GM18499 (cell line): ENCODE results near the gene SOX5.

Source experiments
- ATAC-seq: cut with Tn5 transposase; IDR thresholded peaks from one replicate; pipeline ENCODE4 v1.9.1; 2021; ENCODE audit warnings: moderate number of reproducible peaks; ENCODE audit not compliant: insufficient read depth, unreplicated experiment

The SOX5 gene

DNA sequence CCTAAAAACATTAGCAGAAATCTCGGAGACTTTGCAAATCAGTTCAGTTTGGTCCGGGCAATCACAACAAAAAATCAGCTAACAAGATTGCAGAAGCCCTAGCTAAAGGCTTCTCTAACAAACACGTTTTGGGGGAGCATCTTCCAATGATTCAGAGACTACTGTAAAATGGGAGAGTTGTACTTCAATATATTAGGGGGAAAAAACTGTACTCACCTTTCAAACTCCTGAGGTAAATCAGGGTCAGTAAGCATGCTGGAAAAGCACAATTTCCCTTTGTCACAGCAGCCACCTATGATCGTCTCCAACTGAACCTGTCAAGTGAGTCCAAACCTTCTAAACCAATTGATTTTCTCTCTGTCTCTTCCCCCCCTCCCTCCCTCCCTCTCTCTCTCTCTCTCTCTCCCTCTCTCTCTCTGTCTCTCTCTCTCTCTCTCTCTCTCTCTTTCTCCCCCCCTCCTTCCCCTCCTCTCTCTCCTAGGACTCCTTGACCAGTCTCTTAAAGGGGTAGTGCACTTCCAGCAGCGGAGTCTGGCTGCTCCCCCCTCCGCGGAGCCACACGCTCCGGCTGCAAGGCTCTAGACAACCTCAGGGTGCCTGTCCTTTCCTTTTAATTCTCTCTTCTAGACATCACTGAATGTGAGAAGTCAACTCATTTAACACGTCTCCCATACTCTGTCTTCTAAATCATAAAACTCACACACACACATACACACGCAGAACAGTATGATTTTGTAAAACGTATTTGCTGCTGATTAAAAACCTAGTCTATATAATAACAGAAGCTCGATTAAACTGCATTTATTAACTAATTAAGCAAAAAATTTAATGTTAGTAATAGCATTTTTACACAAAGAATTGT lies at the start of gene SOX5:
Gene SOX5, minus strand, starts transcription at position 323 of the 862 bp plus-strand sequence. Its CDS starts 69 bp downstream, at position 254.
- no peak for ATAC-seq

DNA sequence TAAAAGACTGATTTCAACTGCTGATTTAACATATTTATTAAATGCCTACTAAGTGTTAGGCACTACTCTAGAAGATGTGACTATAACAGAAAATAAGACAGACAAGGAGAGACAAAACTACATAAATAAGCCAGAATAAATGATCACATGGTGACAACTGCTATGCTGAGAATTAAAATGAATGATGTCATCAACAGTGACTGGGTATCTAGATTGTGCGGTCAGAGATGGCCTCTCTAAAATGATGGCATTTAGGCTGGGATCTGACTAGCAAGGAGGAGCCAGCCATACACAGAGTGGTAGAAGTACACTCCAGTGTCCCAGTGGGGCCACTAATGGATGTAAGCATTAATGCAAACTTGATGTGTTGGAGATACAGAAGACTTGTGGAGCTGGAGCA lies 37.6 kb upstream of the SOX5 start:
- no peak for ATAC-seq

DNA sequence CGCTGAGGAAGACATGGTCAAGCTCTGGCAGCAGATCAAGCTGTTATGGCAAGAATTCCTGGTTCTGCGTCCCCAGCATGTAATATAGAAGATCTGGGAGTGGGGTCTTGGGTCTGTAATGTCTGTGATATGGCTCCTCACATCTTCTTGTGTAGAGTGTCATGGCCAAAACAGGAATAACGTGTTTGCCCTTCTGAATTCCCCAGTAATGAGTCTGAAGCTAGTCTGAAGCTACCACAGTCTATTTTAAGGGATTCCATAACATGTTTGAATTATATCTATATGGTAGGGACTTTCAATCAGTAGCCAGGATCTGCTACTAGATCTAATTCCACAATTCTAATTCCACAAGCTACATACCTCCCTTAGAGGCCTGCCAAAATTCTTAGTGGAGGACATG lies 31.4 kb upstream of the SOX5 start:
- no peak for ATAC-seq

DNA sequence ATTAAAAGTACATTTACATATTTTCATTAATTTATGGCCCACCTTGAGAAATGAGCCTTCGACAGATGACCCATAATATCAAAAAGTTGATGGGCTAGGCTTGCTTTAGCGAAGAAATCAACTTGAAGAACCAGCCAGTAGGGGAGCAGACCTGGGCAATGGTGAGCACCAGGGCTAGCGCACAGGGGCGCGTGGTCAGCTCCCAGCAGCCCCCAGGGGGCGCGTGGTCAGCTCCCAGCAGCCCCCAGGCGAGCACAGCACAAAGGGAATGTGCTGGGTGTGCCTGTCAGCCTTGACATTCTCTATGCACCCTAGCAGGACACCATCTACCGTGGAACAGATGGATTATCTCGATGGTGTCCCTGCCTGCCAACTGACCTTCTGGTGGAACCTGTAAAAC lies 15.3 kb upstream of the SOX5 start:
- ATAC-seq: no peak

DNA sequence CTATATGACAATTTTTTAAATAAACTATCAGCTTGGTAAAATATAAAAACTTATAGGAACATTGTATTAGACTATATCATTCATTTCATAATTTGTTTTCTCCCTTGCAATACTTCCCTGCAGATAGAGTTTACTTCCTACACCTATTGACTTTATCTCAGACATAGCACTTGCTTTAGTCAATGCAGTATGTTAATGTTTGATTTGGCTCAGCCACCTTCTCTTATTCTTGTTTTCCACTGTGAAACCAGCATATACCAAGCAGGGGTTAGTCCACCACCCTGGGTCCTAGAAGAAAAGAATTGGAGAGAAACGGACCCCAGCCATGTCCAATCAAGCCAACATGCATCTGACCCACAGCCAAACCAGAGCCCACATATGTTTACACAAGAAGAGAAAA lies 10.4 kb upstream of the SOX5 start:
- ATAC-seq: no peak

DNA sequence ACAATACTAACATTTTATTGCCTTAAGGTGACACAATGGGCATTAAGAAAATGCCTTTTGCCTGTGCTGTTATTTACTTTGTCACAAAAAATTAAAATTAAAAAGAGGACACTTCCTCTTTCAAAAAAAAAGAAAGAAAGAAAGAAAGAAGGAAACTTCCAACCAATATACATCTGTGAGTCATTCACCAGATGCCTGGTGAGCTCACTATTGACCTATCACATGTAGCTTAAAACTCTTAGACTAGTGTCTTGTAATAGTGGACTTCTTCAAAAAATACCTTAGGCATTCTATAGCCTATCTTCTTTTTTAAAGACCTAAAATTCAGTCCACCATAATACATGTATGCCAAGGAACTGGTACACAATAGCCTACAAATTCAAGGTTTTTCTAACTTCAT lies 4.9 kb upstream of the SOX5 start:
- no peak for ATAC-seq

DNA sequence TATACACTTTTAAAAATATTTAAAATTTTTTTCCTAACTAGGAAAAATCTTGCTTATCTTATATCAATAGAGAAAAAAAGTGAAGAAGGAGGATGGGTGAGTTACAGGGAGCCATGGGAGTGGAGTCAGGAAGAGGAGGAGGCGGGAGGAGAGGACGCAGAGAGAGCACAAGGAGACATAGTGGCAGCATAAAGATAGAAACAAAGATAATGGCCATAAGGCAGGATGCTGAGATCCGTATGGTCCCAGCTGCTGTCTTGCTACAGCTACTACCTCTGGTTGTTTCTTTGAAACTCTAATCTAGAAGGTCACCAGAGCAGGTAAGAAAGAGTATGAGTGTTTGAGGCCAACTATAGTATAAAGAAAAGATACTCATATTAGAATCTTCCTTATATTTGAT lies 2.6 kb upstream of the SOX5 start:
- no peak for ATAC-seq

DNA sequence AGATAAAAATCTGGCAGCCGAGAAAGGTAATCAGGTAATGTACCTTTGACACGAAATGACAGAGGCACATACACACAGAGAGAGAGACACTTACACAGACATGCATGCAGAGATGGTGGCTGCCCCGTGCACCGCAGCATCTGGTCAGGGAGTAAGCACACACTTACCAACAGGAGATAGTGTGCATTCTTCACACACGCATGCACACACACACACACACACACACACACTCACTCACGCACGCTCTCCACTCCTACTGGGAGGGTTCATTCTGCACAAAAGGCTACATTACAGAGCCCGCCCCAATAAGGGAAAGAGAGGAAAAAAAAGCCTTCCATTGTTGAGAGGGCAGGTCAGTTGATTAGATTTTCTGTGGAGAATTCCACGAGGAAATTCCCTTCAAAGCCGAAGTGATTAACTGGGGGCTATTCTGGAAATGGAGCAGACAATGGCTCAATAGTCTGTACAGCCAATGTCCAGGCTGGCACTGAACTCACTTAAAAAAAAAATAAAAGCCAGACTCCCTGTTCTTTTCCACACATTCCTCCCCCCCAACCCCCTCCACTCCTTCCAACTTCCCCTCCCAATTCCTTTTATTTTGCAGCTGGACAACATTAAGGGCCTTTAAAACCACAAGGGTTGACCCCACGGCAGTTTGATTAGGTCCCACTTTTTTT lies 1.4 kb upstream of the SOX5 start:
- ATAC-seq: no peak

DNA sequence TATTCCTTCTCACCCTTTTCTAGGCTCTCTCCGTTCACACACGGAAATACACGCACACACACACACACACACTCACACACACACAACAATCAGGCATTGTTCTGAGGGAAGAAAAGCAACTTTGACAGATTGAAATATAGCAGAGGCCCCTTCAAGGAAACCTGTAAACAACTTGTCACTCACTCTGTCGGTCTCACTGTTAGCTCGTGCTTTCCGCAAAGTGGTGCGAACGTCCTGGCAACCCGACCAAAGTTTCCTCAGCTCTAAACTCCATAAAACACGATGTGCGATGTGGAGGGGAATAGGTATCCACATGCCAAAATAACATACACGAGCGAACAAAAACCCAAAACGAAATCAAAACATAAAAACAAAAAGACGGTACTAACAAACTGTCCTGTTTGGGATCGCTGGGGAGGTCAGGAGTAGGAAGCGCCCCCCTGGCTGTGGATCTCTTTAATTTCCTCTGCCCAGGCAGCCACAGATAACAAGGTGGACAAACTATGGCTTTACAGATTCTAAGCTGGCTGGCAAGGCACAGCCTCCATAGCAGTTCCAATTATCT lies 822 bp upstream of the SOX5 start:
- no peak for ATAC-seq

DNA sequence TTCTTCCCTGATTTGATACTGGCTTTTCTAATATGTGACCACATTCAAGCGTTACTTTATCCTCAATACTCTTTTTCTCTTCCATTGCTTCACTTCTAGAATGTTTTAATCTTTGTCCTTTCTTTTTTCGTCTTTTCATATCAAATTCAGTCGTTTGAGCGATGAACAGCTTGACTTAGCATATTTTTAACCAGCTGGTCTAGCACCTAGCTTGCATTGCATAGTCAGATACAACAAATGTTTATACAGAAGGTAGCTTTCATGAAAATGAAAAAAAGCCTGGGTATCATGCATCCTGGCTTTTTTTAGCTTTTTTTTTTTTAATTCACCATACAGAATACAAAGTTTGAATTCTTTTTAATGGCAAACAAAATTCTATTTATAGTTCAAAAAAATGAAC lies 1.2 kb downstream of the SOX5 start:
- no peak for ATAC-seq

DNA sequence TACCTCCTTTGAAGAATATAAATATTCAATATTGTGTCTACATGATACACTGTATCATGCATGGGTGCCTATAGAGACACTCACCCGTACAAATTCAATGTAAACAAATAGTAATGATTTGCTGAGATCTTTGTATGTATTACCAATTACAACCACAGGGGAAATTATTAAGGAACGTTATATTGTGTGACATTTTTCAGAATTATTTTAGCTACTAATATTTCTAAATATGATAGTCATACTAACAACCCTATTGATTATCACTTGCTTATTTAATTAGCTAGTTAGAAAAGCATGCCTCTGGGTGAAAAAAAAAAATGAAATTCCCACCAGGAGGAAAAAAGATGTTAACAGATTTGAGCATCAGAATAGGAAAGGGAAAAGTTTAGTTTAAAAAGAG lies 2.1 kb downstream of the SOX5 start:
- no peak for ATAC-seq

DNA sequence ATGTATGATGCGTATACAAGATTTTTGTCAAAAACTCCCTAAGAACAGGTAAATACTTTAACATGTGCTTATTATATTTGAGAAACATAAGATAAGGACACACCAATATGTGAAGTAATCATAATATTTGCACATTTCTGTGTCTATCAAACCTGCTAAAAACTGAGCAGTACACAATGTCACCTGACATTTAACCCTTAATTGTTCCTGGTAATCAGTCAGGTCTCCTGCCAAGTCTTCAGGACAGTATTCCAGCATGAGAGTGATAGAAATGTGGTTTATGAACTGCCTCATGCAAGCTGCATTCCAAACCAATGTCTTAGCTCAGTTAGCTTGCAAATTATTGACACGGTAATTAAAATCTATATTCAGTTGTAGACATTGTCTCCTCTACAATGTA lies 4.2 kb downstream of the SOX5 start:
- ATAC-seq: no peak

DNA sequence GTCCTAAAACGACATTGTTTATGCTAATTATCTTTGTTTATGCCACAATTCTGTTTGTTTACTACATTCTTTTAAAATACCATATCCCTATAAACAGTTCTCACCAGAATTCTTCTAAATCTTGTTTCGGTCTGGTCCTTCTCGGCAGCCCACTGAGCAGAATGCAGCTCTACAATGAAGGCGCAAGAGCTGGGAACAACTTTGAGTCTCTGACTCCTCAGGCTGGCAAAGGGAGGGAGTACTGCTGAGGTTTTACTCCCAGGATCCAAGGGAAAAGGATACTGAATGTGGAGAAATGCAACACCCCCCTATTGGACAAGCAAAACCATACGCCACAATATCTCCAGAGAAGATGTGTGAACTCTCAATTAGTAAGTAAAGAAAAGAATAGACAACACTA lies 5.4 kb downstream of the SOX5 start:
- no peak for ATAC-seq

DNA sequence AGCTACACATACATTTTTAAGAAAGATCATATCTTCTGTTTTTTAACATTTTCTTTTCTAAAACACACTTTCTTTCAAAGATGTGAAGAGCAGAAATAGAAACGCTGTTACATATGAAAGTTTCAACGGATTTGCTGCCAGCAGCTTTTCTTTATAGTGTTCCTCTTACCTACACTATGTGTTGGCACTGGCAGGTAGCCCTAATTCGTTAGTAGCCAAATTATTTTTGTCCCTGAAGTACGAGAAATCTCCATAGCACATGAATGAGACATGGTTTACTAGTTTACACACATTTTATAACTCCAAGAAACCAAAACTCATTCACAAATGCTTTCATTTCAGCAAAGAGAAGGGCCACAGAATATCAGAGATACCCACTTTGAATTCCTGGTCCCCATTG lies 6.6 kb downstream of the SOX5 start:
- no peak for ATAC-seq

DNA sequence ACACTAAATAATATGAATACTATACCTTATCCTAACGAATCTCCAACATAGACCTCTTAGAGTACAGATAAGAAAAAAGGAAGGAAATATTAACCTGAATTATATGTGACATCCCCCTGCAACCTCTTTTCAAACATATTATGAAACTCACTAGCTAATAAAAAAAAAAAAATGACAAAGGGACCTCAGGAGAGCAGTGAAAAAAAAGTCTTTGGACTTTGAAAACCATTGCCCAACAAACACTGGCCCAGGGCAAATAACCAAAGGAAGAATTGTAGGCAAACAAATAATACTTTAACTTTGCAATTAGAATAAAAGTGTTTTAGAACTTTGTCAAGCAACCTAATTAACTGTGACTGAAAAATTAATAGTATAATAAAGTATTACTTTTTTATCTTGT lies 7.7 kb downstream of the SOX5 start:
- no peak for ATAC-seq

DNA sequence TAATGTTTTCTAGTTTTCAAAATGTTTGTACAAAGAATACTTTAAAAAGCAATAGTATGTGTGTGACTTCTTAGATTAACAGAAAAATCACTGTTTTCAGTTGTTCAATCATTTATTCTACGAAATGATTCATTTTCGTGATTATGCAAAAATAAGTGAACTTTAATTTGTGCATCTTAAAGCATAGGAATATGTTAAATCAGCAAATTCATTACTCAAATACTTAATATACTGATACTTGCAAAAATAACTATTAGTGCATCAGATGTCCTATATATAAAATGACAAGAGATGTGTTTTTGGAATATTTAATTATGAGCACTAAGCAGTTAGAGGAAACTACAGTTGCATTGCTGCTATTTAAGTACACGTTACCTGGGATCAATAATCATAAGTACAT lies 11.0 kb downstream of the SOX5 start:
- ATAC-seq: no peak

DNA sequence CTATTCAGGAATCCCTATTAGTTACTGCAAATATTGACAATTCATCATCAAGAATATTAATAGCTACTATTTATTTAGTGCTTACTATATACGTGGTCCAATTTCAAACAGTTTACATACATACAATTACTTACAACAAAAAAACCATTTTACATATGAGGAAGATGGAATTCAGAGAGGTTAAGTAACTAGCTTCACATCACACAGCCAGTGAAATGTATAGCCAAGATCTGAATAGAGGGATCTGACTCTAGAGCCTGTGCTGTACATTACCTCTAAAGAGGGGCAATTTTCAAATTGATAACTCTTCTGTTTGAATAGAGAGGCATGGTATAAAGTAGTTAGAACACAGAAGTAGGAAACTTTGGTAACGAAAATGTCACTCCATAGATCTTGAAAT lies 18.3 kb downstream of the SOX5 start:
- ATAC-seq: no peak

DNA sequence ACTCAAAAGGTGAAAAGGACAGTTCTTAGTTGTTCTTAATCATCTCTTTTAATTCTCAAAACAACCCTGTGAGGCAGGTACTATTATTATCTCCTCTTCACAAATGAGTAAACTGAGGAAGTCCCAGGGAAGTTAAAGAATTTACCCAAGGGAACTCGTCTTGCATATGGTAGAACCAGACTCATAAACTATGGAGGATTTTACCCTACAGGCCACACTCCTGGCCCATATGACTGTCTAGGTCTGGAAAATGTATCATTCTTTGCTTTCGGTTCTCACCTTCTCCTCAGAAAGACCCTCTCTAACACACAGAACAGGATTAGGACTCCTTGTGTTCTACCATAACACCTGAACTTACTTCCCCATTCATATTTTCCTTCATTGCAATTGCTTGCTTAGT lies 18.9 kb downstream of the SOX5 start:
- ATAC-seq: no peak

DNA sequence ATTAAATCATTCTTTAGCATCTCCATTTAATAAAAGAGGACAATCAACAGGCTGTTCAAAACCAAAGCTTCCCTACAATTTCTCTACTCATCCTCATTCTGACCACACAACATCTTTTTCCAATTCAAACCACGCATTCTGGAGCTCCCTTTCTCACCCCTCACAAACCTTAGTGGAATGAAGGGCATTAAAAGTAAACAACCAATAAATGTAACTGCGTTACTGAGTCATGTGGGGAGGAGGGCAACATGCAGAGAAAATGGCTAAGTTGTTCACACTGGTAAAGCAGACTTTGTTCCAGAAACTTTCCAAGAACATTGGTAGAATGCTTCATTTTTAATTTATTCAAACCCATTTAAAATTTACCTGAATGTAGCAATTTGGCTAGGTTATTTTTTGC lies 19.6 kb downstream of the SOX5 start:
- ATAC-seq: no peak

DNA sequence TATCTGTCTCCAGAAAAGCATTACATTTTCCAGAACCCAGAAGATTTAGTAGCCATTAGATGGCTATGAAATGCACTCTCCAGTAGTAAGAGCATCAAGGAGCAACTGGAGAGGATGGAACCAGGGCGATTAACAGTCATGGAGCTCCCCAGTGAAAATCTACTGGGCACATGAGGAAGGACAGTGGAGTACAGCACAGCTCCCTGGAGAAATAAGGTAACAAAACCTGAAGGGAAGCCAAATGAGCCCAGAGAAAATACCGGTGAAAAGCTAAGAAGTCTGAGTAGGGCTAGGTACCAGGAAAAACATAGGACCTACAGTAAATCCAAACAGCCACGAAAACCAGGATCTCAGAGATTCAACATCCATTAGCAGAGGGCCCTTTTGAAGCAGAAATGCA lies 21.6 kb downstream of the SOX5 start:
- no peak for ATAC-seq

DNA sequence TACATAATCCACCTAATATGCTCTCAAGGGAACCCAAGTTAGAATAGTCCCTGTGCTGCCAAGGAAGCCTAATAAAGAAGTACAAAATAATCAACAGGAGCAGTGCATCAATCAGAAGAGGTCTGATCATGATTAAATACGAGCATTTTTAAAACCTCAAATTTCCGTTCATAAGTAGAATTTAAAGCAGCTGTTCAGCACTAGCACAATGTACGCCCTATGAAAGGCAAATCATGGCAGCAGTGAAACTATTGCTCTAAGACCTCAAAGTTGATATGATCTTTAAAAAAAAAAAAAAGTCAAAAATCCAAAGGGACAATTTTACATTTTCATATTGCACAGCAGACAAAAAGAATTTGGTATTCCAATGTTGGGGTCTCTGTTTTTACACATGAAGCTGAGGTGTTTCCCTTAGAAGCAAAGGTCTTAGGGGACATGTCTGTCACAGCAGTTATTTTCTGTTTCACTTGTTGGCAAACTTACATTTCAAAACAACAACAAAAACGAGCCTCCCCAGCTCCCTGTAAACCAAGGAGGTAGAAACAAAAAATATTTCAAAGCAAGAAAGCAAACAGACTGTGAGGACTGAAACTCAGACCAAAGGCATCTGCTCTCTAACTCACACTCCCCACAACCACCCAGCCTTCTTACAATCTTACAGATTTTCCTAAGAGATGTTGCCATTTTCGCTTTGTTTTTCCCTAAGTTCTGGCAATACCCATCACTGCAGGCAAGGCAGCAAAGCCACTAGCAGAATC lies 28.2 kb downstream of the SOX5 start:
- ATAC-seq: no peak
